Measurements from ENCODE around the gene SPI1.

SPI1 gene

GRCh38 chr11:47414685-47415070, 36.3 kb upstream of the SPI1 start:
- no peaks in the 10 kb centered on the region for H3K4me1 ChIP-seq (ENCODE audit: control insufficient read depth in 2 of 2, insufficient read depth in 1 of 2, low read depth in 1 of 2, low read length in 2 of 2)
- peak overlapping the region; percentile 54 for H2BK5ac ChIP-seq (ENCODE audit: low read length)
- no peak overlapping the region for H3K4me2 ChIP-seq (ENCODE audit: insufficient read depth, low read length, poor library complexity, severe bottlenecking)
- H2AFZ ChIP-seq (ENCODE audit: low read length), result no peak overlapping the region
- no peaks in the 10 kb centered on the region for H3K27me3 ChIP-seq (ENCODE audit: control insufficient read depth in 3 of 3, insufficient read depth in 3 of 3, low read depth in 1 of 3, low read length in 3 of 3)
- no peak overlapping the region for H2BK120ac ChIP-seq (ENCODE audit: low read depth, low read length)
- no peaks in the 10 kb centered on the region for H3K9me3 ChIP-seq (replicated peaks in 1 of 2; ENCODE audit: control insufficient read depth in 2 of 2, insufficient read depth in 1 of 2, low read depth in 1 of 2, low read length in 2 of 2)
- H4K91ac ChIP-seq (ENCODE audit: low read depth, low read length, poor library complexity), result no peak overlapping the region
- no peak overlapping the region for H3K14ac ChIP-seq (ENCODE audit: low read length)
- WGBS, 2 donors (ENCODE audit: extremely low coverage in 2 of 2, insufficient read length in 2 of 2, insufficient replicate concordance in 1 of 2), result no CpG with 5 or more reads among the region's 19 CpGs
- peaks cover 1% of the 10 kb centered on the region for H3K79me1 ChIP-seq (ENCODE audit: low read depth, low read length)
- H3K9ac ChIP-seq (ENCODE audit: low read depth, low read length, poor library complexity), result no peak overlapping the region
- H3K4me3 ChIP-seq (ENCODE audit: low read length in 2 of 2), result no peak overlapping the region
- no peak overlapping the region for H2BK12ac ChIP-seq (ENCODE audit: low read length)
- H3K18ac ChIP-seq (ENCODE audit: low read length), result no peak overlapping the region
- no peak overlapping the region for H4K8ac ChIP-seq (ENCODE audit: low read depth, low read length)
- H3K4ac ChIP-seq (ENCODE audit: low read length), result no peak overlapping the region
- H3K23ac ChIP-seq (ENCODE audit: low read depth, low read length, poor library complexity), result no peak overlapping the region
- H2AK5ac ChIP-seq (ENCODE audit: low read depth, low read length), result no peak overlapping the region
- H2BK15ac ChIP-seq (ENCODE audit: low read length), result no peak overlapping the region
- H3K27ac ChIP-seq (replicated peaks; ENCODE audit: low read length), result no peak overlapping the region
- DNase-seq (ENCODE audit: low spot score), result no peak
- H3K36me3 ChIP-seq (replicated peaks in 1 of 2; ENCODE audit: control insufficient read depth in 2 of 2, insufficient read depth in 2 of 2, low read length in 2 of 2), result peaks cover 34 to 70% of the 10 kb centered on the region in 2 donors

DNA sequence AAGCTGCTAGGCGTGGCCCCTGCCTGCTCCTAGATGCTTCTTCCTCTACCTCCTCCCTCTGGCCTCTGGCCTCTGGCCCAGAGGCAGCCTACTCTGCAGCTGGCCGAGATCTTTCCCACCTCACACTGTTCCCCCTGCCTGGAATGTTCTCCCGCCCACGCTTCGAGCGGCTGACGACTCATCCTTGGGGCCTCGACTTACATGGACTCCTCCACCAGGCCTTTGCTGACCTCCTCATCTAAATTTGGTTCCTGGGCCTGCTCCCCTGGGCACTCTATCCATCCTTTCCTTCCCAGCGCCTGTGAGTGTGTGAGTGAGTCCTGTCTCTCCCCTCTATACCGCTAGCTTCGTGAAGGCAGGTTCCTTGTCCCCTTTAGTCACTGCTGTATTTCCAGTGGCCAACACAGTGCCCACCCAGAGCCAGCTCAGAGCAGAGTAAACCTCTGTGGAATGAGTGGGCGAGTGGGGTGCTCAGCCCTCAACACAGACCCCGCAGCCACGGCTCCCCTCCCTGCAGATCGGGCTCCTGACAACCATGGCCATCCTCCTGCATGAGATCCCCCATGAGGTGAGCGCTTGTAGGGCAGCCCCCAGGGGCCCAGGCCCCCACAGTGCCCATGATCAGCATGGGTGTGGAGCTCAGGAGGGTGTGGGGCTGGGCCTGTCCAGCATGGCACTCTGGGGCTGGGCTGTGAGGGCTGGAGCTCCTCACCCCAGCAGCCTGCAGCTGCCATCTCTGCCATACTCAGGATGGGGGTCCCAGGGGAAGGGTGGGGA, 35.7 kb upstream of the SPI1 start:
- Histone ChIP-seq H3K4me1 (ENCODE audit: control insufficient read depth in 2 of 2, insufficient read depth in 1 of 2, low read depth in 1 of 2, low read length in 2 of 2) (peaks cover 3 to 4% of the 10 kb centered on the region in 2 donors), H3K4me2 (ENCODE audit: insufficient read depth, low read length, poor library complexity, severe bottlenecking) (no peak overlapping the region), H3K14ac (ENCODE audit: low read length) (no peak overlapping the region), H3K27me3 (ENCODE audit: control insufficient read depth in 3 of 3, insufficient read depth in 3 of 3, low read depth in 1 of 3, low read length in 3 of 3) (no peaks in the 10 kb centered on the region), H3K9me3 (replicated peaks in 1 of 2; ENCODE audit: control insufficient read depth in 2 of 2, insufficient read depth in 1 of 2, low read depth in 1 of 2, low read length in 2 of 2) (no peaks in the 10 kb centered on the region), H2BK5ac (ENCODE audit: low read length) (no peak overlapping the region), H3K9ac (ENCODE audit: low read depth, low read length, poor library complexity) (no peak overlapping the region), H2AFZ (ENCODE audit: low read length) (no peak overlapping the region), H3K4me3 (ENCODE audit: low read length in 2 of 2) (no peak overlapping the region), H3K36me3 (replicated peaks in 1 of 2; ENCODE audit: control insufficient read depth in 2 of 2, insufficient read depth in 2 of 2, low read length in 2 of 2) (peaks cover 32 to 67% of the 10 kb centered on the region in 2 donors), H2BK15ac (ENCODE audit: low read length) (no peak overlapping the region), H4K8ac (ENCODE audit: low read depth, low read length) (no peak overlapping the region), H3K4ac (ENCODE audit: low read length) (no peak overlapping the region), H2BK120ac (ENCODE audit: low read depth, low read length) (no peak overlapping the region), H3K27ac (replicated peaks; ENCODE audit: low read length) (no peak overlapping the region), H3K18ac (ENCODE audit: low read length) (no peak overlapping the region), H3K79me1 (ENCODE audit: low read depth, low read length) (peaks cover 1% of the 10 kb centered on the region), H4K91ac (ENCODE audit: low read depth, low read length, poor library complexity) (no peak overlapping the region), H2AK5ac (ENCODE audit: low read depth, low read length) (no peak overlapping the region), H3K23ac (ENCODE audit: low read depth, low read length, poor library complexity) (peak overlapping the region; percentile 65), H2BK12ac (ENCODE audit: low read length) (no peak overlapping the region)
- WGBS, 2 donors (ENCODE audit: extremely low coverage in 2 of 2, insufficient read length in 2 of 2, insufficient replicate concordance in 1 of 2), result no CpG with 5 or more reads among the region's 16 CpGs
- no peak for DNase-seq (ENCODE audit: low spot score)

DNA sequence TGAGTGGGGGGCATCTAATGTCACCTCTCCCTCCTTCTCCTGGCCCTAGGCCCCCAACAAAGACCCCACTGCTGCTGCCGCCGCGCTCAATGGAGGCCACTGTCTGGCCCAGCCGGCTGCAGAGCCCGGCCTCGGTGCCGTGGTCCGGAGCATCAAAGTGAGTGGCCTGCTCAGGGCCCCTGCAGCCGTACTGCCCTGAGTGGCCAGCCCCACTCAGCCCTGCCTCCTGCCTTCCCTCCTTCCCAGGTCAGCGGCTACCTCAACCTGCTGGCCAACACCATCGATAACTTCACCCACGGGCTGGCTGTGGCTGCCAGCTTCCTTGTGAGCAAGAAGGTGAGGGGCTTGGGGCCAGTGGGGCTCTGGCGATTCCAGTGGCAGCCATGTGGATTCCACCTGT, 35.0 kb upstream of the SPI1 start:
- no peak for DNase-seq (ENCODE audit: low spot score)
- Histone ChIP-seq H3K23ac (ENCODE audit: low read depth, low read length, poor library complexity) (no peak overlapping the region), H2BK120ac (ENCODE audit: low read depth, low read length) (no peak overlapping the region), H3K18ac (ENCODE audit: low read length) (no peak overlapping the region), H2BK15ac (ENCODE audit: low read length) (no peak overlapping the region), H2AFZ (ENCODE audit: low read length) (no peak overlapping the region), H3K79me1 (ENCODE audit: low read depth, low read length) (peaks cover 1% of the 10 kb centered on the region), H3K36me3 (replicated peaks in 1 of 2; ENCODE audit: control insufficient read depth in 2 of 2, insufficient read depth in 2 of 2, low read length in 2 of 2) (peaks cover 24 to 59% of the 10 kb centered on the region in 2 donors), H3K27ac (replicated peaks; ENCODE audit: low read length) (no peak overlapping the region), H3K27me3 (ENCODE audit: control insufficient read depth in 3 of 3, insufficient read depth in 3 of 3, low read depth in 1 of 3, low read length in 3 of 3) (no peaks in the 10 kb centered on the region), H2BK5ac (ENCODE audit: low read length) (no peak overlapping the region), H4K8ac (ENCODE audit: low read depth, low read length) (no peak overlapping the region), H3K4me3 (ENCODE audit: low read length in 2 of 2) (no peak overlapping the region), H3K4me2 (ENCODE audit: insufficient read depth, low read length, poor library complexity, severe bottlenecking) (no peak overlapping the region), H2BK12ac (ENCODE audit: low read length) (no peak overlapping the region), H3K4me1 (ENCODE audit: control insufficient read depth in 2 of 2, insufficient read depth in 1 of 2, low read depth in 1 of 2, low read length in 2 of 2) (peaks cover 6 to 8% of the 10 kb centered on the region in 2 donors), H3K4ac (ENCODE audit: low read length) (no peak overlapping the region), H3K9ac (ENCODE audit: low read depth, low read length, poor library complexity) (no peak overlapping the region), H3K9me3 (replicated peaks in 1 of 2; ENCODE audit: control insufficient read depth in 2 of 2, insufficient read depth in 1 of 2, low read depth in 1 of 2, low read length in 2 of 2) (no peaks in the 10 kb centered on the region), H3K14ac (ENCODE audit: low read length) (no peak overlapping the region), H4K91ac (ENCODE audit: low read depth, low read length, poor library complexity) (no peak overlapping the region), H2AK5ac (ENCODE audit: low read depth, low read length) (no peak overlapping the region)
- no CpG with 5 or more reads among the region's 13 CpGs for WGBS, 2 donors (ENCODE audit: extremely low coverage in 2 of 2, insufficient read length in 2 of 2, insufficient replicate concordance in 1 of 2)

DNA sequence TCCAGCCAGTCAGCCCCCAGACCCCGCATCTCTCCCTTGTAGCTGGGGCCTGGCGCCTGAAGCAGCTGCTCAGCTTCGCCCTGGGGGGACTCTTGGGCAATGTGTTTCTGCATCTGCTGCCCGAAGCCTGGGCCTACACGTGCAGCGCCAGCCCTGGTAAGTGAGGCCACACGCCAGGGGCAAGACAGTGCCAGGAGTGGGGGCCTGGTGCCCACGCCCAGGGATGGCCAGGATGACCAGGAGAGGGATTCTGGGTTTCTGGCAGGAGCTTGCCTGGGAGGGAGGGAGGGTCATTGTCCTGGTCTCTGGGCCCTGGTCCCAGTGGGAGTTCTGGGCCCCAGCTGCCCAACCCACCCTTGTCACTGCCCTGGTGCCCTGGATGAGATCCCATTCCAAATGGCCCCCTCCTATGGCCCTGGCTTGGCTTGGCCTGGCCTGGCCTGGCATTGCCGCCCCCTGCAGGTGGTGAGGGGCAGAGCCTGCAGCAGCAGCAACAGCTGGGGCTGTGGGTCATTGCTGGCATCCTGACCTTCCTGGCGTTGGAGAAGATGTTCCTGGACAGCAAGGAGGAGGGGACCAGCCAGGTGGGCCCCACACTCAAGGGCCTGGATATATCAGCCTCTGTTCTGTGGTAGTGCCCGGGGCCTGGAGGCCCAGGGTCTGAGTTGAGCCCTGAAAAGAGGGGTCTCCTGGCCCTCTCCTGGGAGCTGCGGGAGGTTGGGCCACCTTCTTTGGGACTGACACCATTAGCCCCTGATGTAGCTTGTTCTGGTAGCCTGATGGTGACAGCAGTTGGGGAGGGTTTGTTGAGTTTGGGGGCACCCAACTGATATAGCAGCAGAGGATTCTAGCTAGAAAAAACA, 33.8 kb upstream of the SPI1 start:
- Histone ChIP-seq H3K4ac (ENCODE audit: low read length) (peak overlapping the region; percentile 53), H3K14ac (ENCODE audit: low read length) (peak overlapping the region; percentile 82), H3K4me1 (ENCODE audit: control insufficient read depth in 2 of 2, insufficient read depth in 1 of 2, low read depth in 1 of 2, low read length in 2 of 2) (peaks cover 8 to 11% of the 10 kb centered on the region in 2 donors), H4K91ac (ENCODE audit: low read depth, low read length, poor library complexity) (no peak overlapping the region), H3K79me1 (ENCODE audit: low read depth, low read length) (peaks cover 1% of the 10 kb centered on the region), H2BK120ac (ENCODE audit: low read depth, low read length) (no peak overlapping the region), H4K8ac (ENCODE audit: low read depth, low read length) (no peak overlapping the region), H2BK12ac (ENCODE audit: low read length) (no peak overlapping the region), H3K36me3 (replicated peaks in 1 of 2; ENCODE audit: control insufficient read depth in 2 of 2, insufficient read depth in 2 of 2, low read length in 2 of 2) (peaks cover 14 to 48% of the 10 kb centered on the region in 2 donors), H3K9me3 (replicated peaks in 1 of 2; ENCODE audit: control insufficient read depth in 2 of 2, insufficient read depth in 1 of 2, low read depth in 1 of 2, low read length in 2 of 2) (no peaks in the 10 kb centered on the region), H3K27me3 (ENCODE audit: control insufficient read depth in 3 of 3, insufficient read depth in 3 of 3, low read depth in 1 of 3, low read length in 3 of 3) (no peaks in the 10 kb centered on the region), H3K4me3 (ENCODE audit: low read length in 2 of 2) (no peak overlapping the region), H2BK15ac (ENCODE audit: low read length) (no peak overlapping the region), H3K9ac (ENCODE audit: low read depth, low read length, poor library complexity) (peak overlapping the region; percentile 60), H2BK5ac (ENCODE audit: low read length) (no peak overlapping the region), H3K18ac (ENCODE audit: low read length) (peak overlapping the region; percentile 38), H2AK5ac (ENCODE audit: low read depth, low read length) (peak overlapping the region; percentile 70), H3K23ac (ENCODE audit: low read depth, low read length, poor library complexity) (peak overlapping the region; percentile 65), H3K4me2 (ENCODE audit: insufficient read depth, low read length, poor library complexity, severe bottlenecking) (no peak overlapping the region), H2AFZ (ENCODE audit: low read length) (no peak overlapping the region), H3K27ac (replicated peaks; ENCODE audit: low read length) (no peak overlapping the region)
- no peak for DNase-seq (ENCODE audit: low spot score)
- no CpG with 5 or more reads among the region's 12 CpGs for WGBS, 2 donors (ENCODE audit: extremely low coverage in 2 of 2, insufficient read length in 2 of 2, insufficient replicate concordance in 1 of 2)
